Measurements from ENCODE around the gene SEPHS1.

The SEPHS1 gene, protein sequence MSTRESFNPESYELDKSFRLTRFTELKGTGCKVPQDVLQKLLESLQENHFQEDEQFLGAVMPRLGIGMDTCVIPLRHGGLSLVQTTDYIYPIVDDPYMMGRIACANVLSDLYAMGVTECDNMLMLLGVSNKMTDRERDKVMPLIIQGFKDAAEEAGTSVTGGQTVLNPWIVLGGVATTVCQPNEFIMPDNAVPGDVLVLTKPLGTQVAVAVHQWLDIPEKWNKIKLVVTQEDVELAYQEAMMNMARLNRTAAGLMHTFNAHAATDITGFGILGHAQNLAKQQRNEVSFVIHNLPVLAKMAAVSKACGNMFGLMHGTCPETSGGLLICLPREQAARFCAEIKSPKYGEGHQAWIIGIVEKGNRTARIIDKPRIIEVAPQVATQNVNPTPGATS

DNA sequence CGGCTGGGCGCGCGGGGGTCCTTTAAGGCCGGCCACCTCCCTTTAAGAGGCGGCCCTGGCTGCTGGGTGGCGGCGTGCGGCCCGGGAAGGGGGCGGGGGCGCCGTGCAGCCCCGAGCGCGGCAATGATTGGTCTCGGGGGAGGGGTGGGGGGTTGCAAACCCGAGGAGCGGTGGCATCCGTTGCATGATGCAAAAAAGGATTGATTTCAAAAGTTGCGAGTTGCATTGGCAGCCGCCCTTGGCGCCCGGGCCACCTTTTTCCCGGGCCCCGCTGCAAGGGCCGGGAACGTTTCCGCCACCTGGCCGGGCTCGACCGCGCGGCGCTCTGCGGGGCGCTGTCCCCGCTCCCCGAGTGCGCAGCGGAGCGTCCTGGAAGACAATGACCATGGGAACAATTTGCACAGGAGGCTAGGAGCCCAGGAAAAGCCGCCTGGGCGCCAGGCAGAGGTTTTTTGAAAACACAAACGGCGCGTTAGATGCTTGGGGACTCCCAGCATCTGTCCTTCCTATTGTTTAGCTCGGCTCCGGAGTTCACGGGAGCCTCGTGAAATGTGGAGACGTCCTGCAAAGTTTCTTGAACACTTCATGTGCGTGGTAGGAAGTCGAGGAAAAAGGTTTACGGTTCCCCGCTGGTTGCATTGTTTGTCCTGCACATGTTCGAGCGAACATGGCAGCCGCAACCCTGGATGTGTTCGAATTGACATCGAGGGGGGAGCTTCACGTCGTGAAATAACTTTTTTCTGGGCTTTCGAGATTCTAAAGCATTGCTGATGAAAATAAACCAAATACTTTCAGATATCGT, at the start of gene SEPHS1:
SEPHS1 (minus strand) TSS at position 78 of the 802 bp plus-strand sequence. CDS start 3,343 bp downstream, outside the sequence.
- Mint-ChIP-seq H3K36me3 (ENCODE audit: low read depth) (peaks cover 20% of the 10 kb centered on the region), H3K4me3 (peak within 1 kb of the TSS; percentile 94), H3K9me3 (no peaks in the 10 kb centered on the region), H3K27me3 (ENCODE audit: low read depth, poor library complexity) (peaks cover 38% of the 10 kb centered on the region), H3K4me1 (peaks cover 78% of the 10 kb centered on the region), H3K27ac (peak within 1 kb of the TSS; percentile 97)
- DNase-seq = peak; percentile 76
- TF ChIP-seq, protein P1, sequence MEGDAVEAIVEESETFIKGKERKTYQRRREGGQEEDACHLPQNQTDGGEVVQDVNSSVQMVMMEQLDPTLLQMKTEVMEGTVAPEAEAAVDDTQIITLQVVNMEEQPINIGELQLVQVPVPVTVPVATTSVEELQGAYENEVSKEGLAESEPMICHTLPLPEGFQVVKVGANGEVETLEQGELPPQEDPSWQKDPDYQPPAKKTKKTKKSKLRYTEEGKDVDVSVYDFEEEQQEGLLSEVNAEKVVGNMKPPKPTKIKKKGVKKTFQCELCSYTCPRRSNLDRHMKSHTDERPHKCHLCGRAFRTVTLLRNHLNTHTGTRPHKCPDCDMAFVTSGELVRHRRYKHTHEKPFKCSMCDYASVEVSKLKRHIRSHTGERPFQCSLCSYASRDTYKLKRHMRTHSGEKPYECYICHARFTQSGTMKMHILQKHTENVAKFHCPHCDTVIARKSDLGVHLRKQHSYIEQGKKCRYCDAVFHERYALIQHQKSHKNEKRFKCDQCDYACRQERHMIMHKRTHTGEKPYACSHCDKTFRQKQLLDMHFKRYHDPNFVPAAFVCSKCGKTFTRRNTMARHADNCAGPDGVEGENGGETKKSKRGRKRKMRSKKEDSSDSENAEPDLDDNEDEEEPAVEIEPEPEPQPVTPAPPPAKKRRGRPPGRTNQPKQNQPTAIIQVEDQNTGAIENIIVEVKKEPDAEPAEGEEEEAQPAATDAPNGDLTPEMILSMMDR (IDR thresholded peaks at IDR 0.05) = no peak

DNA sequence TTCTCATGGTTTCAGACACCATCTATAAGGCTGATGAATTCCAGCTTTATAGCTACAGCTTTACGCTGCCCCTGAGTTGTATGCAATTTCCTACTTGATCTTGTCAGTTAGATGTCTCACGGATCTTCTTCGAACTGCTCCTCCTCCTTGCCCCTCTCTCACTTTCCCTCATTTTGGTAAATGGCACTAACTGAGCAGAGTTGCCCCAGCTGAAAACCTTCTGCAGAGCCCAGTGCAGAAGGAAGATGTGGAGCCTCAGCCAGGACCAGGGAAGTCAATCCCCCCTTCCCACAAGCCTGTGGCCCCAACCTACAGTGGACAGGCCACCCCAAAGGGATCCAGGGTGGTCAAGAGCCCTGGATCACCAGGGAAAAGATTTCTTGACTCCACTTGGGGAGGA, 49.0 kb upstream of the SEPHS1 start:
- Mint-ChIP-seq H3K4me3 (no peak overlapping the region), H3K9me3 (peaks cover 29% of the 10 kb centered on the region), H3K36me3 (ENCODE audit: low read depth) (no peaks in the 10 kb centered on the region), H3K4me1 (peaks cover 3% of the 10 kb centered on the region), H3K27ac (no peak overlapping the region), H3K27me3 (ENCODE audit: low read depth, poor library complexity) (peaks cover 11% of the 10 kb centered on the region)
- TF ChIP-seq, protein P1 (IDR thresholded peaks at IDR 0.05) = no peak
- no peak for DNase-seq

DNA sequence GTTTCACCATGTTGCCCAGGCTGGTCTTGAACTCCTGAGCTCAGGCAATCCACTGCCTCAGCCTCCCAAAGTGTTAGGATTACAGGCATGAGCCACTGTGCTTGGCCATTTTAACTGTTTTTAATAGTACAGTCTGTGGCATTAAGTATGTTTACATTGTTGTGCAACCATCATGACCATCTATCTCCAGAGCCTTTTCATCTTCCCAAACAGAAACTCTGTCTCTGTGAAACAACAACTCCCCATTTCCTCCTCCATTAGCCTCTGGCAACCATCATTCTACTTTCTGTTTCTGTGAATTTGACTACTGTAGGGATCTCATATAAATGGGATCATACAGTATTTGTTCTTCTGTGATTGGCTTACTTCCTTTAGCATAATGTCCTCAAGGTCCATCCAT, 48.3 kb upstream of the SEPHS1 start:
- no peaks in the 10 kb centered on the region for H3K4me1 Mint-ChIP-seq
- no peak overlapping the region for H3K27ac Mint-ChIP-seq
- H3K4me3 Mint-ChIP-seq = no peak overlapping the region
- no peak for DNase-seq
- peaks cover 16% of the 10 kb centered on the region for H3K27me3 Mint-ChIP-seq (ENCODE audit: low read depth, poor library complexity)
- TF ChIP-seq, protein P1 (IDR thresholded peaks at IDR 0.05) = no peak
- H3K9me3 Mint-ChIP-seq = peaks cover 29% of the 10 kb centered on the region
- no peaks in the 10 kb centered on the region for H3K36me3 Mint-ChIP-seq (ENCODE audit: low read depth)

DNA sequence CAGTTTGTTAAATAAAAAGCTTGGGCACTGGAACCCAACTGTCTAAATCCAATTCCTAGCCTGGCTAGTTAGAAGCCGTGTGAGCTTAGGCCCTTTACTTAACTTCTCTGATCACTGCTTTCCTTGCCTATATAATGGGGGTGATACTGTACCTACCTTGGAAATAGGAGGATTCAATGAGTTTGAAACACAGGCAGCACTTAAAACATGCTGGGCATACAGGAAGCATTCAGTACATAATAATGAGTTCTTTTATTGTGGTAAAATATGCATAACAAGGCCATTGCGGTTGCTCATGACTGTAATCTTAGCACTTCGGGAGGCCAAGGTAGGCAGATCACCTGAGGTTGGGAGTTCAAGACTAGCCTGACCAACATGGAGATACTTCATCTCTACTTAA, 47.4 kb upstream of the SEPHS1 start:
- no peak overlapping the region for H3K27ac Mint-ChIP-seq
- peaks cover 16% of the 10 kb centered on the region for H3K27me3 Mint-ChIP-seq (ENCODE audit: low read depth, poor library complexity)
- TF ChIP-seq, protein P1 (IDR thresholded peaks at IDR 0.05) = no peak
- peaks cover 23% of the 10 kb centered on the region for H3K9me3 Mint-ChIP-seq
- no peak for DNase-seq
- H3K4me1 Mint-ChIP-seq = peaks cover 1% of the 10 kb centered on the region
- no peak overlapping the region for H3K4me3 Mint-ChIP-seq
- no peaks in the 10 kb centered on the region for H3K36me3 Mint-ChIP-seq (ENCODE audit: low read depth)

DNA sequence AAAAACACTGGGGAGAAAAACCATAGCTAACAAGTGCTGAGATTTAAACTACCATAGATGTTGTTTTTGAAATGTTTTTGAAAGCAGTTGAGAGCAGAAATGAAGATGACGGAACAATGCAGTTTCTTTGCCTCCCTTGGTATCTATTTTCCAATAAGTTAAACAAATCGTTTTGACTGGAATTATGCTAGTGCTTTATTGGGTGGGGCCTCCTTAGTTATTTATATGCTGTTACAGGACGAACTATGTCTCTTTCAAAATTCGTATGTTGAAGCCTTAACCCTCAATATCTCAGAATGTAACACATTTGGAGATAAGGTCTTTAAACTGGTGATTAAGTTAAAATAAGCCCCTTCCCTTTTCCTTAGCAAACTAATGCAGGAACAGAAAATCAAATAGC, 45.5 kb upstream of the SEPHS1 start:
- TF ChIP-seq, protein P1 (IDR thresholded peaks at IDR 0.05) = no peak
- no peaks in the 10 kb centered on the region for H3K36me3 Mint-ChIP-seq (ENCODE audit: low read depth)

More for the DNA sequence above, 45.5 kb upstream of the SEPHS1 start:
- Mint-ChIP-seq H3K4me1 (peaks cover 4% of the 10 kb centered on the region), H3K27me3 (ENCODE audit: low read depth, poor library complexity) (peaks cover 16% of the 10 kb centered on the region), H3K27ac (no peak overlapping the region), H3K4me3 (no peak overlapping the region), H3K9me3 (peaks cover 4% of the 10 kb centered on the region)
- no peak for DNase-seq

All from nephron progenitor cell (in vitro differentiated cells).